Measurements from ENCODE around the gene TET2.

Gene TET2

GRCh38 chr4:105145156-105145902 lies 1.3 kb upstream of the TET2 start:
- Histone ChIP-seq H3K27me3 (ENCODE audit: control insufficient read depth, insufficient read depth, low read length) (no peaks in the 10 kb centered on the region), H3K9ac (ENCODE audit: low read depth, low read length) (peak overlapping the region; percentile 98), H3K4me2 (ENCODE audit: low read length) (peak overlapping the region; percentile 85), H3K9me3 (replicated peaks; ENCODE audit: low read length) (no peaks in the 10 kb centered on the region), H3K4me3 (ENCODE audit: low read length) (peak overlapping the region; percentile 98), H3K36me3 (ENCODE audit: insufficient read depth, low read length) (no peaks in the 10 kb centered on the region), H3K4me1 (ENCODE audit: control insufficient read depth, insufficient read depth, low read length) (peaks cover 26% of the 10 kb centered on the region)

GRCh38 chr4:105145903-105146275 lies 787 bp upstream of the TET2 start:
- H3K9ac ChIP-seq (ENCODE audit: low read depth, low read length), result peak overlapping the region; percentile 98
- peaks cover 20% of the 10 kb centered on the region for H3K4me1 ChIP-seq (ENCODE audit: control insufficient read depth, insufficient read depth, low read length)
- H3K9me3 ChIP-seq (replicated peaks; ENCODE audit: low read length), result no peaks in the 10 kb centered on the region
- H3K27me3 ChIP-seq (ENCODE audit: control insufficient read depth, insufficient read depth, low read length), result no peaks in the 10 kb centered on the region
- H3K4me3 ChIP-seq (ENCODE audit: low read length), result peak overlapping the region; percentile 98
- H3K4me2 ChIP-seq (ENCODE audit: low read length), result peak overlapping the region; percentile 85
- no peaks in the 10 kb centered on the region for H3K36me3 ChIP-seq (ENCODE audit: insufficient read depth, low read length)

DNA sequence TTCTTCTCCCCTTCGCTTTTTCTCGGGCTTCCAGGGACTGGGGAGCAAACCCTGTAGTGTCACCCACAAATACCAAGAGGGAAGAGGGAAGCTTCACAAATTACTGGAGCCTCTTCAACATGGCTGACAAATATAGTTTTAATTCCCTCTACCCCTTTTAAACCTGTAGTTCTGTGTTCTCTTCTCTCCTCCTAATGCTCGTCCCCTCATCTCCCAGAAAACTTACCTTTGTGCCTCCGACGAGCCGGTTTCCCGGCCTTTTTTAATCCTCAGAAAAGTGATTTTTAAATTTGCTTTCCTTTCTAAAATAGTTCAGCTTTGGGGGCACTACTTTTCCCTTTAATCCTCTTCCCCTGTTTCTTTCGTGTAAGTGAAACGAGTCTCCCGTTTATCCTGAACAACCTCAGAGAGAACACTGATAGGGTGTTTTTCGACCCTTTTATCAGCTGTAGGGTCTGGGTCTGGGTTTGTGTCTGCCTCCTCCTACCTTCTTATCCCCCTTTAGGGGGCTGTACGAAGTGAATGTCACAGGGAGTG lies 408 bp downstream of the TET2 start:
- peak overlapping the region; percentile 98 for H3K4me3 ChIP-seq (ENCODE audit: low read length)
- no peaks in the 10 kb centered on the region for H3K36me3 ChIP-seq (ENCODE audit: insufficient read depth, low read length)
- peak overlapping the region; percentile 98 for H3K9ac ChIP-seq (ENCODE audit: low read depth, low read length)
- no peaks in the 10 kb centered on the region for H3K9me3 ChIP-seq (replicated peaks; ENCODE audit: low read length)
- H3K4me1 ChIP-seq (ENCODE audit: control insufficient read depth, insufficient read depth, low read length), result peaks cover 18% of the 10 kb centered on the region
- peak overlapping the region; percentile 85 for H3K4me2 ChIP-seq (ENCODE audit: low read length)
- H3K27me3 ChIP-seq (ENCODE audit: control insufficient read depth, insufficient read depth, low read length), result no peaks in the 10 kb centered on the region

DNA sequence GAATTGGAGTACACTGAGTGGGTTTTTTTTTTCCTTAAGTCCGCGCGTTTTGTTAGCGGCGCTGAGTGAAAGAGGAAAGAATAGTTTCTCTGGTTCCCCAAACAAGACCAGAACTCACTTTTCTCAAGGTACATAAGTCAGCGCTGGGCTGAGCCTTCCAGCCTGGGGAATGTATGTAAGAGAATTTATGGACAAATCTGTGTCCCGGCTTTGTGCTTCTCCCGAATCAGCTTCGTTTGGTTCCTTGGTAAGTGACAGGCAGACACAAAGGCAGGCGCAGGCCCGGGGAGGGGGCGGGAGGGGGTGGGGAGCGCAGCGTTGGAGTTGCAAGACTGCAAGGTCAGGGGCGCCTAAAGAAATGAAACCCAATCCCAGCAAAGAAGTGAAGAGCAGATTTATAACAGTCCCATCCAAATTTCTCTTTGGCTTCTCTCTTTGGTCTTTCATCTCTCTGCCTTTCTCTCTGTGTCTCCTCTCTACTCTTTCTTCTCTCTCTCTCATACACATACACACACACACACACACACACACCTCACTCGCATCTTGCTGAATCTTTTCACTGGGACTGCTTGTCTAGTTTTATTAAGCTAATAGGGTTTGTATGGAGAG lies 981 bp downstream of the TET2 start:
- Histone ChIP-seq H3K4me1 (ENCODE audit: control insufficient read depth, insufficient read depth, low read length) (peaks cover 18% of the 10 kb centered on the region), H3K4me3 (ENCODE audit: low read length) (peak overlapping the region; percentile 98), H3K36me3 (ENCODE audit: insufficient read depth, low read length) (no peaks in the 10 kb centered on the region)

DNA sequence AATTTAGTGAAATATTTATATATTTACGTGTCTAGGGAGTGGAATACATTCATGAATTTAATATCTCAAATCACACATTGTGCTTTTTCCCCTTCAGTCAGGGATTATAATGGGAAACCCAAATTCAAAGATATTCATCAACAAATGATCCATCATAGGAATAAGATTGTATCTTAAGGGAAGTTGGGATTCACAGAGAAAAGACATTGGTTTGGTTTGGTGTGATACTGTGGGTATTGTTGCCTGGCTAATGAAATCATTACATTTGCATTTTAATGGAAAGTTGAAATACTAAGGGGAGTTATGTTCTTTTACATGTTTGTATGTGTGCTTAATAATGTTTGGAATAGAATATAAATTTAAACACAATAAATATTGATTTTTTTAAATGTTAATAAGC lies 1.7 kb downstream of the TET2 start:
- no peaks in the 10 kb centered on the region for H3K27me3 ChIP-seq (ENCODE audit: control insufficient read depth, insufficient read depth, low read length)
- no peaks in the 10 kb centered on the region for H3K36me3 ChIP-seq (ENCODE audit: insufficient read depth, low read length)
- peak overlapping the region; percentile 98 for H3K4me3 ChIP-seq (ENCODE audit: low read length)
- H3K9ac ChIP-seq (ENCODE audit: low read depth, low read length), result peak overlapping the region; percentile 98
- no peaks in the 10 kb centered on the region for H3K9me3 ChIP-seq (replicated peaks; ENCODE audit: low read length)
- peaks cover 18% of the 10 kb centered on the region for H3K4me1 ChIP-seq (ENCODE audit: control insufficient read depth, insufficient read depth, low read length)
- peak overlapping the region; percentile 85 for H3K4me2 ChIP-seq (ENCODE audit: low read length)

More for the DNA sequence above, 981 bp downstream of the TET2 start:
- H3K4me2 ChIP-seq (ENCODE audit: low read length), result peak overlapping the region; percentile 85
- no peaks in the 10 kb centered on the region for H3K27me3 ChIP-seq (ENCODE audit: control insufficient read depth, insufficient read depth, low read length)
- H3K9ac ChIP-seq (ENCODE audit: low read depth, low read length), result peak overlapping the region; percentile 98
- H3K9me3 ChIP-seq (replicated peaks; ENCODE audit: low read length), result no peaks in the 10 kb centered on the region

- H3K9ac ChIP-seq (ENCODE audit: low read depth, low read length), result peak overlapping the region; percentile 98
Measured at GRCh38 chr4:105148776-105149175, 2.1 kb downstream of the TET2 start.

DNA sequence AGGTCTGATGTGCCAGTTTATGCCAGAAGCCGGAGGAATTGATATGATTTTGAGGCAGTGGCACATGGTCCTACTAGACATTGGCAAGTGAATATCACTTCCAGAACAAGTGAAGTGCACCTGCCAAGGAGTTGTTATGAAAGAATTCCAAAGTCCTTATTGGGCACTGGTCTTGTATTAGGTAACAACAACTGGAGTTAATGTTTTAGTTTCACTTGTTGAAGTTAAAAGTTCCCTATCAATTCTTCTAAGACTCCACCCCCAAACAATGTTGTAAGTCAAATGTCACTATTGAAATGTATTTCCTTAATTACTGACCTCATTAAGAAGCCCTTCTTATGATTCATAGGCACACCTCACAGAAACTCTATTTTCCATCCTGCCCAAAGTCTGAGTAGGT lies 3.1 kb downstream of the TET2 start:
- no peak overlapping the region for H3K4me3 ChIP-seq (ENCODE audit: low read length)
- H3K9ac ChIP-seq (ENCODE audit: low read depth, low read length), result no peak overlapping the region
- H3K9me3 ChIP-seq (replicated peaks; ENCODE audit: low read length), result no peaks in the 10 kb centered on the region
- H3K4me2 ChIP-seq (ENCODE audit: low read length), result peak overlapping the region; percentile 85
- H3K27me3 ChIP-seq (ENCODE audit: control insufficient read depth, insufficient read depth, low read length), result no peaks in the 10 kb centered on the region
- H3K36me3 ChIP-seq (ENCODE audit: insufficient read depth, low read length), result no peaks in the 10 kb centered on the region
- H3K4me1 ChIP-seq (ENCODE audit: control insufficient read depth, insufficient read depth, low read length), result peaks cover 18% of the 10 kb centered on the region

More at GRCh38 chr4:105148776-105149175, 2.1 kb downstream of the TET2 start:
- H3K36me3 ChIP-seq (ENCODE audit: insufficient read depth, low read length), result no peaks in the 10 kb centered on the region
- H3K27me3 ChIP-seq (ENCODE audit: control insufficient read depth, insufficient read depth, low read length), result no peaks in the 10 kb centered on the region
- no peaks in the 10 kb centered on the region for H3K9me3 ChIP-seq (replicated peaks; ENCODE audit: low read length)
- H3K4me1 ChIP-seq (ENCODE audit: control insufficient read depth, insufficient read depth, low read length), result peaks cover 18% of the 10 kb centered on the region
- H3K4me2 ChIP-seq (ENCODE audit: low read length), result peak overlapping the region; percentile 85
- H3K4me3 ChIP-seq (ENCODE audit: low read length), result peak overlapping the region; percentile 98

- Histone ChIP-seq H3K36me3 (ENCODE audit: insufficient read depth, low read length) (no peaks in the 10 kb centered on the region), H3K4me3 (ENCODE audit: low read length) (no peak overlapping the region), H3K9me3 (replicated peaks; ENCODE audit: low read length) (no peaks in the 10 kb centered on the region), H3K9ac (ENCODE audit: low read depth, low read length) (no peak overlapping the region), H3K4me2 (ENCODE audit: low read length) (no peak overlapping the region), H3K27me3 (ENCODE audit: control insufficient read depth, insufficient read depth, low read length) (no peaks in the 10 kb centered on the region), H3K4me1 (ENCODE audit: control insufficient read depth, insufficient read depth, low read length) (peaks cover 14% of the 10 kb centered on the region)
Measured at GRCh38 chr4:105150503-105150902, 3.8 kb downstream of the TET2 start.

DNA sequence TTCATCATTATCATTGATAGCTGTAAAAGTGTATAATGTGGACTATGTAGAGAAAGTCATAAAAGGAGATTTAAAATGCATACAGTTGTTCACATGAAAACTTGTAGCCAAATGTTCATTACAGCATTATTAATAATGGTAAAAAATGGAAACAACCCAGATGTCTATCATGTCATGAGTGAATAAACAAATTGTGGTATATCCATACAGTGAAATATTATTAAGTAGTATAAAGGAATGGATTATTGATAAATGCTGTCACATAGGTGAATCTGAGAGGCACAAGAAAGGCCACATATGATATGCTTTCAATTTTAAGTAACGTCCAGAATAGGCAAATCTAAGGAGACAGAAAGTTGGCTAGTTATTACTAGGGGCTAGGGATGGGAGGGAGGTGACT lies 7.1 kb downstream of the TET2 start:
- no peak overlapping the region for H3K9ac ChIP-seq (ENCODE audit: low read depth, low read length)
- no peaks in the 10 kb centered on the region for H3K27me3 ChIP-seq (ENCODE audit: control insufficient read depth, insufficient read depth, low read length)
- H3K4me1 ChIP-seq (ENCODE audit: control insufficient read depth, insufficient read depth, low read length), result peaks cover 10% of the 10 kb centered on the region
- H3K4me2 ChIP-seq (ENCODE audit: low read length), result no peak overlapping the region
- no peaks in the 10 kb centered on the region for H3K9me3 ChIP-seq (replicated peaks; ENCODE audit: low read length)
- H3K36me3 ChIP-seq (ENCODE audit: insufficient read depth, low read length), result no peaks in the 10 kb centered on the region
- no peak overlapping the region for H3K4me3 ChIP-seq (ENCODE audit: low read length)

- no peak overlapping the region for H3K4me2 ChIP-seq (ENCODE audit: low read length)
- no peaks in the 10 kb centered on the region for H3K9me3 ChIP-seq (replicated peaks; ENCODE audit: low read length)
- H3K4me1 ChIP-seq (ENCODE audit: control insufficient read depth, insufficient read depth, low read length), result peaks cover 5% of the 10 kb centered on the region
- no peaks in the 10 kb centered on the region for H3K27me3 ChIP-seq (ENCODE audit: control insufficient read depth, insufficient read depth, low read length)
- H3K36me3 ChIP-seq (ENCODE audit: insufficient read depth, low read length), result no peaks in the 10 kb centered on the region
- H3K9ac ChIP-seq (ENCODE audit: low read depth, low read length), result no peak overlapping the region
- H3K4me3 ChIP-seq (ENCODE audit: low read length), result no peak overlapping the region
Measured at GRCh38 chr4:105154576-105154975, 7.9 kb downstream of the TET2 start.

GRCh38 chr4:105155426-105155825 lies 8.8 kb downstream of the TET2 start:
- Histone ChIP-seq H3K9ac (ENCODE audit: low read depth, low read length) (no peak overlapping the region), H3K27me3 (ENCODE audit: control insufficient read depth, insufficient read depth, low read length) (no peaks in the 10 kb centered on the region), H3K4me1 (ENCODE audit: control insufficient read depth, insufficient read depth, low read length) (no peaks in the 10 kb centered on the region), H3K4me3 (ENCODE audit: low read length) (no peak overlapping the region), H3K9me3 (replicated peaks; ENCODE audit: low read length) (no peaks in the 10 kb centered on the region), H3K4me2 (ENCODE audit: low read length) (no peak overlapping the region), H3K36me3 (ENCODE audit: insufficient read depth, low read length) (no peaks in the 10 kb centered on the region)

Measured in skeletal muscle satellite cell (primary cell).